ENCODE results near the gene CTRB1.

The CTRB1 gene

DNA sequence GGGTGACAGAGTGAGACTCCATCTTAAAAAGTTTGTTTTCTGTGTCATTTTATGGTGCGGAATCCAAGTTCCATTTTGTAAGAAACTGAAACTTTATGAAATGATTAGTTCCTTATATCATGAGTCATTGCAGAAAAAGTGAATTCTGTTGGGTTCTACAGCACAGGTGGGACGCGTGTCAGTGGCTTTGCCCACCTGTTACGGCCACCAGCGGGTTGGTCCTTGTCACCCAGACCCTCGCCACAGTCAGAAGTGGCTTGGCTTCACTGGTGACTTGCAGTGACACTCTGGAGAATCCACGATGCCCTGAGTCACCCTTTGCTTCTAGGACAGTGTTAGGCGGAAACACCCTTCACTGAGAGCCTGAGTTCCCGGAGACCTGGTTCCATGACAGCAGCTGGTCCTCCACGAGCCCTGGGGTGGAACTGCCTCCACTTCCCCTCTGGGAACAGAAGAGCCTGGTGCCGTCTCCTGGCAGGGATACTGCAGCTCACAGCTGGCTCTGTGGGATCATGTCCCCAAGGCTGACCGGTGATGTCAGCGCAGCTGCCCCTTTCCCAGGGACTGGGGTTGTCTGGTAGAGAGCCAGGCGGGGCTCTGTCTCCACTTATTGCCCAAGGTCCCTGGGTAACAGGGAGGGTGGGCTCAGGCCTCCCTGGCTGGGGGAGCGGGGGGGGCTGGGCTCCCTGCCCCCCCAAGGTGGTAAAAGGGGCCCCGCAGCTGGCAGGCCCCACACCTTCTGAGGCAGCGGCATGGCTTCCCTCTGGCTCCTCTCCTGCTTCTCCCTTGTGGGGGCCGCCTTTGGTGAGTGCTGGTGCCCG, at the start of gene CTRB1:
TSS of gene CTRB1 (plus strand) at position 733 of the 821 bp plus-strand sequence. CDS start at position 753, 20 bp downstream.
- Mint-ChIP-seq H3K27me3 (no peaks in the 10 kb centered on the region), H3K4me3 (peak within 1 kb of the TSS; percentile 62), H3K4me1 (ENCODE audit: low read depth) (peaks cover 18% of the 10 kb centered on the region), H3K9me3 (no peaks in the 10 kb centered on the region), H3K36me3 (ENCODE audit: low read depth) (no peaks in the 10 kb centered on the region), H3K27ac (peak within 1 kb of the TSS; percentile 84)
- no peak for DNase-seq

DNA sequence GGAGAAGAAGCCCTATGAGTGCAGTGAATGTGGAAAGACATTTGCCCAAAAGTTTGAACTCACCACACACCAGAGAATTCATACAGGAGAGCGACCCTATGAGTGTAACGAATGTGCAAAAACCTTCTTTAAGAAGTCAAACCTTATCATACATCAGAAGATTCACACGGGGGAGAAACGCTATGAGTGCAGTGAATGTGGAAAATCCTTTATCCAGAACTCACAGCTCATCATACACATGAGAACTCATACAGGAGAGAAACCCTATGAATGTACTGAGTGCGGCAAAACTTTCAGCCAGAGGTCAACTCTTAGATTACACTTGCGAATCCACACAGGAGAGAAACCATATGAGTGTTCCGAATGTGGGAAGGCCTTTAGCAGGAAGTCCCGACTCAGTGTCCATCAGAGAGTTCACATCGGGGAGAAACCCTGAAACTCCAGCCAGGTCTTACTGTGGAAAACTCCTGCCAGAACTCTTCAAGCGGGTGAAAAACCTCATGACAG, 48.8 kb upstream of the CTRB1 start:
- H3K4me3 Mint-ChIP-seq = no peak overlapping the region
- H3K4me1 Mint-ChIP-seq (ENCODE audit: low read depth) = no peaks in the 10 kb centered on the region

DNA sequence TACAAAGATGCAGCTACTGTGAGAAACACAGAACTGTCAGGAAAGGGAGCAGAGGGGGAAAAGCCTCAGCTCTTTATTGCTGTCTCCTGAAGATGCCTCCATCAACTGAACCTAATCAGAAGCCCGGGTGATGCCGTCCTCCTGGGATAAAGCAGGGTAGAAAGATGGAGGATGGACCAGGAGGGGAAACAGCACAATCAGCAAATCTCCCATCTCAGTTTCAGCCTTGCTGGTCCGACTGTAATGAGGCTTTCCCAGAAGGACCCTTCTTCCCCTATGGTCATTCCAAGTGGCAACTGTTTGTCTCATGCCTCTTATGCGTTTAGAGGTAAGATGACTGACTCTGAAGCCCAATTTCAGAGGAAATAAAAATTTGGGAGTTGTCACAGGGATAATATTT, 46.2 kb upstream of the CTRB1 start:
- no peaks in the 10 kb centered on the region for H3K4me1 Mint-ChIP-seq (ENCODE audit: low read depth)
- H3K36me3 Mint-ChIP-seq (ENCODE audit: low read depth) = peaks cover 70% of the 10 kb centered on the region
- H3K27ac Mint-ChIP-seq = no peak overlapping the region

More for the DNA sequence above, 48.8 kb upstream of the CTRB1 start:
- DNase-seq = no peak
- no peaks in the 10 kb centered on the region for H3K27me3 Mint-ChIP-seq
- H3K27ac Mint-ChIP-seq = no peak overlapping the region
- peaks cover 77% of the 10 kb centered on the region for H3K9me3 Mint-ChIP-seq
- peaks cover 91% of the 10 kb centered on the region for H3K36me3 Mint-ChIP-seq (ENCODE audit: low read depth)

DNA sequence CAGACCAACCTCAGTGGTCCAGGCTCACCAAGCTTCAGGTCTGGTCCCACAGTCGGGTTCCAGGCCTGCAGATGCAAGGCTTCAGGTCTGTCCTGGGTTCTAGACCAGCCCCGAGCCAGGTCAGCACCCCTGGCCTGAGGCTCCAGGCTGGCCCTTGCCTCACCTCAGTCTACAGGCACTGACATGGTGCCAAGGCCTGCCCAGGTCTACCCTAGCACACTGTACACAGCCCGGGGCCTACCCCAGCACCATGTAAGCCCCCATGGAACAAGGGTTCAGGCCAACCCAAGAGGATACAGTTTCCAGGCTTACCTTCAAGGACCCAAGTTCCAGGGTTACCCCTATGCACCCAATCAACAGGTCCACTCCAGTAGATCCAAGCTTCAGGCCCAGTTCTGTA, 43.7 kb upstream of the CTRB1 start:
- peaks cover 45% of the 10 kb centered on the region for H3K36me3 Mint-ChIP-seq (ENCODE audit: low read depth)
- H3K27ac Mint-ChIP-seq = no peak overlapping the region
- no peaks in the 10 kb centered on the region for H3K27me3 Mint-ChIP-seq
- H3K9me3 Mint-ChIP-seq = peaks cover 66% of the 10 kb centered on the region
- no peak for DNase-seq
- peaks cover 2% of the 10 kb centered on the region for H3K4me1 Mint-ChIP-seq (ENCODE audit: low read depth)
- no peak overlapping the region for H3K4me3 Mint-ChIP-seq

More for the DNA sequence above, 46.2 kb upstream of the CTRB1 start:
- Mint-ChIP-seq H3K9me3 (peaks cover 76% of the 10 kb centered on the region), H3K27me3 (no peaks in the 10 kb centered on the region), H3K4me3 (no peak overlapping the region)
- DNase-seq = no peak

DNA sequence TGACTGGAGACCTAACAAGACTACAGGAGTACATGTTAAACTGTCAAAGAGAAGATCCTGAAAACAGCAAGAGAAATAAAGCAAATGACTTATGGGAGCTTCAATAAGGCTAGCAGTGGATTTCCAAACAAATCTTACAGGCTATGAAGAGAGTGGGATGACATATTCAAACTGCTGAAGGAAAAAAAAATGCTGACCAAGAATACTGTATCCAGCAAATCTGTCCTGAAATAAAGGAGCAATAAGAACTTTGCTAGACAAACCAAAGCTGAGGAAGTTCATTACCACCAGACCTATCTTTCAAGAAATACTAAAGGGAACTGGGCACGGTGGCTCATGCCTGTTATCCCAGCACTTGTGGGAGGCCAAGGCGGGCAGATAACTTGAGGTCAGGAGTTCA, 41.9 kb upstream of the CTRB1 start:
- H3K9me3 Mint-ChIP-seq = peaks cover 56% of the 10 kb centered on the region
- H3K4me3 Mint-ChIP-seq = no peak overlapping the region
- DNase-seq = no peak
- H3K36me3 Mint-ChIP-seq (ENCODE audit: low read depth) = peaks cover 27% of the 10 kb centered on the region
- H3K4me1 Mint-ChIP-seq (ENCODE audit: low read depth) = peaks cover 2% of the 10 kb centered on the region
- no peak overlapping the region for H3K27ac Mint-ChIP-seq
- no peaks in the 10 kb centered on the region for H3K27me3 Mint-ChIP-seq

DNA sequence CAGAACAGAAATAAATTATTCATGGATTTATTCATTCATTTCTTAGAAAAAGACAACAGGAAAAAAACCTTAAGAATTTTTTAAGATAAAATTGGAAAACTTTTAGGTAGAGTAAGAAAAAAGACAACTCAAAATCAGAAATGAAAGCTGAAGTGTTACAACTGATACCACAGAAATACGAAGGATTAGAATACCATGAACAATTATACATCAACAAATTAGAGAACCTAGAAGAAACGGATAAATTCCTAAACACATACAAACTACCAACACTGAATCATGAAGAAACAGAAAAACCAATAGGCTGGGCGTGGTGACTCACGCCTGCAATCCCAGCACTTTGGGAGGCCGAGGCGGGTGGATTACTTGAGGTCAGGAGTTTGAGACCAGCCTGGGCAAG, 39.6 kb upstream of the CTRB1 start:
- Mint-ChIP-seq H3K9me3 (peaks cover 34% of the 10 kb centered on the region), H3K4me1 (ENCODE audit: low read depth) (peaks cover 2% of the 10 kb centered on the region), H3K4me3 (no peak overlapping the region), H3K27ac (no peak overlapping the region), H3K36me3 (ENCODE audit: low read depth) (peaks cover 6% of the 10 kb centered on the region), H3K27me3 (no peaks in the 10 kb centered on the region)
- no peak for DNase-seq

DNA sequence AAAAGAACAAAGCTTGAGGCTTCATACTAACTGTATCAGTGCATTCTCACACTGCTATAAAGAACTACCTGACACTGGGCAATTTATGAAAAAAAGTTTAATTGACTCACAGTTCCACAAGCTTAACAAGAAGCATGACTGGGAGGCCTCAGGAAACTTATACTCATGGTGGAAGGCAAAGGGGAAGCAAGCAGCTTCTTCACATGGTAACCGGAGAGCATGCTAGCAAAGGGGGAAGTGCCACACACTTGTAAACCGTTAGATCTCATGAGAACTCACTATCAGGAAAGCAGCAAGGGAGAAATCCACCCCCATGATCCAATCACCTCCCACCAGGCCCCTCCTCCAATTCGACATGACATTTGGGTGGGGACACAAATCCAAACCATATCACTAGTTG, 37.2 kb upstream of the CTRB1 start:
- DNase-seq = no peak
- Mint-ChIP-seq H3K4me1 (ENCODE audit: low read depth) (peaks cover 2% of the 10 kb centered on the region), H3K9me3 (peaks cover 22% of the 10 kb centered on the region), H3K4me3 (no peak overlapping the region), H3K27ac (no peak overlapping the region), H3K36me3 (ENCODE audit: low read depth) (no peaks in the 10 kb centered on the region), H3K27me3 (peaks cover 3% of the 10 kb centered on the region)

DNA sequence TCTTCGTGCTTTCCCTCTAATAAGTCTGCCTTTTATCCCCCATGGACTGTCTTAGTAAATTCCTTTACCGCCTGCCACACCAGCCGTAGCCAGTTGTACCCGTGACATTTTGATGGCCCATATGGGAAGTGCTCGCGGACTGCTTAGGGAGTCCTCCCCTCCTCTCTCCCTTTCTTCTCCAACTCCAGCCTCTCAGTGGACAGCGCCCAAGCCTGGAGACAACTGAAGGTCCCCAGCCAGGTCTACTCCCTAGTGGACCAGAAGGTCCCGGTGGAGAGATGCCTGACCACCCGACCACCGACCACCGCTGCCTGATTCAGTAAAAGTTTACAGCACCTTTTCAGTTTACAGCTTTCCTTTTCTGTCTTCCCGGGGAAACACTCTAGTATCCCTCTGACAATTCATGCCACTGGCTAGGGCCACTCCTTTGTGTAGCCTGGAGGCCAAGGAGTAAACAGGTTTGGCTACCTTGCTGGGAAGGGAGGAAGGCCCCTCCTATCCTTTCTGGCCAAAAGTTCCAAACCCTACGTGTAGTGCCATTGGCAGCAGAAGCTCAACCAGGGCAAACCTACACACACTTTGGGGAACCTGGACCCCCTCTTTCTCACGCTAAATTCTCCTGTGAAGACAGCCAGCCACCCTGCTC, 29.8 kb upstream of the CTRB1 start:
- no peak overlapping the region for H3K4me3 Mint-ChIP-seq
- no peaks in the 10 kb centered on the region for H3K4me1 Mint-ChIP-seq (ENCODE audit: low read depth)
- H3K9me3 Mint-ChIP-seq = no peaks in the 10 kb centered on the region

DNA sequence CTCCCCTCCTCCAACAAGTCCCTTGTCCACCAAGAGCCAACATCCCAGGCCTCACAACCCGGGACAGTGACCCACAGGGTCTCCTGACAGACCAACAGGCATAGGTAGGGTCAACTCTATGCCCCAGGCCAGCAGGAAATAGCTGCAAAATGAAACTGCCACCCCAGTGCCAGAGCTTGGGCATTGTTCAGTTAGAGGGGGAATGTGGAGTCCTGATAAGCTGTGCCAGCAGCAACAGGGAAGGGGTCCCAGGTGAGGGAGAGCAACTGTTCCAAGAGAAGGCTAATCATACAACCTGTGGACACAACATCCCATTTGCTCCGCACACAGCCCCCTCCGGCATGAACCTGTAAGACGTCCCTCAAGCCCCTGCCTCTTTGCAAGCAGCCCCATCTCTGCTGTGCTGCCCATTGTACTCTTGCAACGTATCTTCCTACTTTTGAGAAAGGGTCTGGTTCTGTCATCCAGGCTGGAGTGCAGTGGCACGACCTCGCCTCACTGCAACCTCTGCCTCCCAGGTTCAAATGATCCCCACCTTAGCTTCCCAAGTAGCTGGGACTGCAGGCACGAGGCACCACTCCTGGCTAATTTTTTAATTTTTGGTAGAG, 29.0 kb upstream of the CTRB1 start:
- Mint-ChIP-seq H3K4me1 (ENCODE audit: low read depth) (no peaks in the 10 kb centered on the region), H3K36me3 (ENCODE audit: low read depth) (no peaks in the 10 kb centered on the region), H3K9me3 (no peaks in the 10 kb centered on the region), H3K27me3 (peaks cover 3% of the 10 kb centered on the region), H3K27ac (no peak overlapping the region), H3K4me3 (no peak overlapping the region)
- DNase-seq = no peak

More for the DNA sequence above, 29.8 kb upstream of the CTRB1 start:
- Mint-ChIP-seq H3K27me3 (peaks cover 3% of the 10 kb centered on the region), H3K27ac (no peak overlapping the region), H3K36me3 (ENCODE audit: low read depth) (no peaks in the 10 kb centered on the region)
- DNase-seq = no peak

DNA sequence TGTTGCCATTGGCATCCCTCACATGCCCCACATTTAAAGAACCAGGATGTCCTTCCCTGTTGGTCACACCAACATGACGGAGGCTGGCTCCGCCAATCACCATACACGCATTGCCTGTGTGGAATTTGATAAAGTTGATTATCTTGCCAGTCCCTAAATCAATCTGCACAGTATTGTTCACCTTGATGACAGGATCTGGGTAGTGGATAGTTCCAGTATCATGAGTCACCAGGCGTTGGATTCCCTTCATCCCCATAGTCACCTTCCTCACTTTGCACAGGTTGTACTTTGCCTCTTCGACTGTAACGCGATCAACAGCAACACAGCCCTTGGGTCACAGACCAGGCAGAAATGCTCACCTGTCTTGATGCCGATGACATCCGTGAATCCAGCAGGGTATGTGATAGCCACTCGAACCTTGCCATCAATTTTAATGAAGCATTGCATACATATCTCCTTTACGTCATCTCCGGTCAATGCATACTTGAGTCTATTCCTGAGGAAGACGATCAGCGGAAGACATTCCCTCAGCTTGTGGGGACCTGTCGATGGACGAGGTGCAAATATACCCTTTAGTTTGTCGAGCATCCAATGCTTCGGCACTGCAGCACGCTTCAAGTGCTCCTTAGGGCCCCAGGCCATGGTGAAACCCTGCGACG, 26.1 kb upstream of the CTRB1 start:
- Mint-ChIP-seq H3K27ac (no peak overlapping the region), H3K27me3 (peaks cover 10% of the 10 kb centered on the region), H3K4me3 (no peak overlapping the region), H3K36me3 (ENCODE audit: low read depth) (no peaks in the 10 kb centered on the region), H3K9me3 (no peaks in the 10 kb centered on the region), H3K4me1 (ENCODE audit: low read depth) (no peaks in the 10 kb centered on the region)
- no peak for DNase-seq

DNA sequence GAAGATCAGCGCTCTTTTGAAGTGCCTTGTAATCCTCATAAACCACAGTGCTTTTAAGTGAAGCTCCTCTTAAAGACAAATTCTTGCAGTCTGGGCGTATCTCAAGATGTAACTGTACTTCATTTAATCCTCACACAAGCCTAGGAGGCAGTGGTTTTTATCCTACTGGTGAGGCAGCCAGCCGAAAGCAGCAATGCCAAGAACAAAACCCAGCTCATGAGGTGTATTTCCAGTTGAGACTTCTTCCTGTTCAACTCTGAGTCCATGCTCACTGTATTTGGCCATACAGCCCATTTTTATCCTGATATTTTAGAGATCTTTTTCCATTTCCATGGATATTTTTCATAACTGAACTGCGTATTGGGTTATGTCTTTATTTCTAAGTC, 25.5 kb upstream of the CTRB1 start:
- no peak for DNase-seq
- Mint-ChIP-seq H3K27me3 (peaks cover 16% of the 10 kb centered on the region), H3K4me1 (ENCODE audit: low read depth) (no peaks in the 10 kb centered on the region), H3K4me3 (no peak overlapping the region), H3K36me3 (ENCODE audit: low read depth) (no peaks in the 10 kb centered on the region), H3K9me3 (no peaks in the 10 kb centered on the region), H3K27ac (no peak overlapping the region)

DNA sequence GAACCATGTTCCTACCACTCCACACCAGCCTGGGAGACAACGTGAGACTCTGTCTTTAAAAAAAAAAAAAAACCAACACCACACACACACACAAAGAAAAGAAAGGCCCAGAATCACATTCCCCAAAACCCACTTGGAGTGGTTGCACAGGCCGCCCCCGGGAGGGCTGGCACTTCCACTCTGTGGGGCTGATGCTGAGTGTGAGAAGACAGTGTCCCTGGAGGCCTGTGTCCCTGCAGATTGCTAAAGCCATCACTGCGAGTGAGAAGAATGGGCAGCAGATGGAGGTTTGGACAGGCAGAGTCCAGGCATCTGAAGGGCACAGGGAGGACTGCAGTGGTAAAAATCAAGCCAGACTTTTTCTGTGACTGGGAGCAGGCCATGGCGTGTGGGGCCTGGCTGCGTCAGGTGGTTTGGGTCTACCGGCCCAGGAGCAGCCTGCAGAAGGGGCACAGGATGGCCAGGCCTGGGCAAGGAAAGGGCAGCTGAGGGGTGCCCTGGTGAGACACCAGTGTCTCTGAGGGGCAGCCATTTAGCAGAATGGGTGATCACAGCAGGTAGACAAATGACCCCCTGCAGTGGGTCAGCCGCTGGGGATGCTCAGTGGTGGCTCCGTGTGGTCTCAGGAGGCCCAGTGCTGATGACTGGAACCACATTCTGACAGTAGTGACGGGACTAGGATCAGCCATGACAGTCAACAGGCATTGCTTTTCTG, 24.9 kb upstream of the CTRB1 start:
- no peak overlapping the region for H3K4me3 Mint-ChIP-seq
- no peaks in the 10 kb centered on the region for H3K9me3 Mint-ChIP-seq
- no peaks in the 10 kb centered on the region for H3K36me3 Mint-ChIP-seq (ENCODE audit: low read depth)
- H3K27me3 Mint-ChIP-seq = peaks cover 18% of the 10 kb centered on the region
- H3K4me1 Mint-ChIP-seq (ENCODE audit: low read depth) = no peaks in the 10 kb centered on the region
- DNase-seq = no peak
- no peak overlapping the region for H3K27ac Mint-ChIP-seq

DNA sequence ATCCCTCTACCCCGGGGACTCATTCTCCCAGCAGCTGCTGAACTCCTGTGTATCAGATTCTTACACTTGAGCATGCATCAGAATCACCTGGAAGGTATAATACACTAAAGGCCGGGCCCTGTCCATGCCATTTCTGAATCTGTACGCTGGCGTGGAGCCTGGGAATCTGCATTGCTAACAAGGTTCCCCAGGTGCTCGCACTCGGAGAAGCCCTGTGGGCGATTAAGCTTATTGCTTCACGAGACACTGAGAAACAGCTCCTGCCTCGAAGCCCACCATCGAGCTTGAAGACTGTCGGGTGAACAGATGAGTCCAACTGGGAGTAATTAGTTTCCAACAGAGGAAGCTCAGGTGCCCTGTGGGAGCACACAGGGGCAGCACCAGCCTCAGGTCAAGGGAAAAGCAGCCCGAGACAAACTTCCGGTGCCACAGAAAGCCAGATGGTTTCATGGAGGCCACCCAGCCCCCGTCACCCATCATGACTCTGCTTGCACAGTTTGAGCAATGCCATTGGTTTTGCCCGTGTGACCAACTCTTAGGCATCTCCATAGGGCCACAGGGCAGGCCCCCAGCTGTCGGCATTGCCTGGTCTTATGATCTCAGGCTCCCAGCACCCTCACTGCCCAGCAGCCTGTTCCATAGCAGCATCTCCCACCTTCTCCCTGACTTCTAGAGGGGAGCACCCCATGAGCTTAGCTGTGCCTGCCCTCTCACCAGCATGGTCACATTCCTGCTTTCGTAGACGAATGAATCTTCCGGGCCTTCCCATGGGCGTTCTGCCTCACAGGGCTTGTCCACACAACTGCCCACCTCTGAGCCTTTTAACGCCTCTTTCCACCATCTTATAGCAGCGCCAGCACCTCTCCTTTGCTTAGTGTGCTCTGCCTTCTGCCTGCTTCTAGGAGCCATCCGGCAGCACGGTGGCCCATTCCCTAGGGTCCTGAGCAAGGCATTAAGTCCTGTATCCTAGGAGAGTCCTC, 22.7 kb upstream of the CTRB1 start:
- H3K4me3 Mint-ChIP-seq = no peak overlapping the region
- no peaks in the 10 kb centered on the region for H3K36me3 Mint-ChIP-seq (ENCODE audit: low read depth)
- H3K4me1 Mint-ChIP-seq (ENCODE audit: low read depth) = peaks cover 8% of the 10 kb centered on the region
- peaks cover 18% of the 10 kb centered on the region for H3K27me3 Mint-ChIP-seq
- peak; percentile 21 for DNase-seq
- no peak overlapping the region for H3K27ac Mint-ChIP-seq
- H3K9me3 Mint-ChIP-seq = no peaks in the 10 kb centered on the region
